Heart left ventricle (tissue), 13 donors: ENCODE data around the gene GNAS.

Experiments used
- POLR2A ChIP-seq, 2 donors: fragments of 450-650 bp; IDR thresholded peaks; one replicate each; pipeline ENCODE4 v1.6.1; 2017; ENCODE audit warnings: antibody characterized with exemption in 2 of 2, mild to moderate bottlenecking in 2 of 2, moderate library complexity in 2 of 2
- TF ChIP-seq, protein P1 (sequence below), 12 donors: fragments of 200-600 bp; sonication (generic) in 4 of 12; IDR thresholded peaks; one replicate each; pipeline versions ENCODE4 v1.5.0 to v1.8.0; 2018 to 2022; ENCODE audit warnings: antibody characterized with exemption in 12 of 12, mild to moderate bottlenecking in 5 of 12
- donor health status: ischemic (EF 13 %, LVEDD 7.1; RV severe dilation, severe dysfunction).
- donor health status: DM: no; HTN: yes; CAD: no.
- donor health status: DM: no; HTN: no; CAD: no.
- donor health status: ischemic (EF 25% LVEDD 6.9; RV normal size, moderate dysfunction).
- donor health status: ischemic (EF 25% LVEDD 5.7; RV mildly dilated, moderate dysfunction).
- donor health status: ischemic (EF 35%, LVEDD 5.7; RV mildly dilated, moderate dysfunction).
- donor health status: nonischemic (EF 11% LVEDD 7.7; RV severe dilation, severe dysfunction).
- donor health status: DM: yes; HTN: yes; CAD: no.
- donor health status: PGD.
- donor health status: ischemic (EF 29% LVEDD 5.4; RV normal size, mild dysfunction).
- donor health status: nonischemic (EF 23%, LVEDD 6.1; RV moderate dilation, normal function).

DNA sequence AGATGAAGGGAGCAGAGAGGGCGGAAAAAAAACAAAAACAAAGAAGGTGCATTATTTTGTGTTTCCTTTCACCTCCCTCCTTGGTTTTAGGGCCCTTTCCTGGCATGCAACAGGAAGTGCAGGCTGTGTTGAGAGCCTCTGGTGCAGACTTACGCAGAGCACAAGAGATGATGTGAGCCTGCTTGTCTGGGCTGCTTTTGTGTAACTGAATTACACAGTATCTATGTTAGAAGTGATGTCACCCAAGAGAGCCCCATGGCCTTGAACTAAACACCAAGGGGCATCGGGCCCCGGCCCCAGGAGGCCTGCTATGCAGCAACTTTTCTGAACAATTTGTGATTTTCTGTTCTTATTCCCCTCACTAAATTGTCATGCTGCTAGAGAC lies 25.5 kb downstream of the GNAS start:
- TF ChIP-seq, protein P1, sequence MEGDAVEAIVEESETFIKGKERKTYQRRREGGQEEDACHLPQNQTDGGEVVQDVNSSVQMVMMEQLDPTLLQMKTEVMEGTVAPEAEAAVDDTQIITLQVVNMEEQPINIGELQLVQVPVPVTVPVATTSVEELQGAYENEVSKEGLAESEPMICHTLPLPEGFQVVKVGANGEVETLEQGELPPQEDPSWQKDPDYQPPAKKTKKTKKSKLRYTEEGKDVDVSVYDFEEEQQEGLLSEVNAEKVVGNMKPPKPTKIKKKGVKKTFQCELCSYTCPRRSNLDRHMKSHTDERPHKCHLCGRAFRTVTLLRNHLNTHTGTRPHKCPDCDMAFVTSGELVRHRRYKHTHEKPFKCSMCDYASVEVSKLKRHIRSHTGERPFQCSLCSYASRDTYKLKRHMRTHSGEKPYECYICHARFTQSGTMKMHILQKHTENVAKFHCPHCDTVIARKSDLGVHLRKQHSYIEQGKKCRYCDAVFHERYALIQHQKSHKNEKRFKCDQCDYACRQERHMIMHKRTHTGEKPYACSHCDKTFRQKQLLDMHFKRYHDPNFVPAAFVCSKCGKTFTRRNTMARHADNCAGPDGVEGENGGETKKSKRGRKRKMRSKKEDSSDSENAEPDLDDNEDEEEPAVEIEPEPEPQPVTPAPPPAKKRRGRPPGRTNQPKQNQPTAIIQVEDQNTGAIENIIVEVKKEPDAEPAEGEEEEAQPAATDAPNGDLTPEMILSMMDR (IDR thresholded peaks at IDR 0.05): no peak
- no peak for TF ChIP-seq POLR2A (IDR thresholded peaks at IDR 0.05)
